ENCODE data around the gene POLG. TPM values are rescaled to one million over a fixed set of nuclear protein-coding genes. Genes with fewer than 3 reads are reported as not detected.

POLG gene
- total and polyA plus RNA-seq, 2 of the 4 experiments (the other 2 are of a cell fraction) = 19.9 to 30.6 TPM

GRCh38 chr15:89301304-89302089, 33.1 kb downstream of the POLG start:
- no peak overlapping the region for H3K4me3 ChIP-seq (ENCODE audit: insufficient read depth, low read depth, low read length)
- no peak overlapping the region for H2AK9ac ChIP-seq (replicated peaks; ENCODE audit: low read depth, low read length, poor library complexity)
- BruUV-seq (replicated peaks) = no TSS peak
- ChIA-PET POLR2A (ENCODE audit: unreplicated experiment) (no interaction called here), CTCF (interaction anchor here (1.0 to 2.1 kb wide), 4 partner anchors 17 to 172 kb away, joined by 3 to 27 read pairs (median 3); no protein-coding TSS in a partner anchor)
- no peak for ATAC-seq (ENCODE audit: low read depth)
- H3K4me1 ChIP-seq (ENCODE audit: control insufficient read depth, insufficient read depth, low read length) = no peaks in the 10 kb centered on the region
- H3K9me3 ChIP-seq (ENCODE audit: control insufficient read depth, insufficient read depth, low read length) = peaks cover 2% of the 10 kb centered on the region; the same call in 1 of the 2 replicates
- H2AFZ ChIP-seq (replicated peaks; ENCODE audit: low read length, poor library complexity) = no peak overlapping the region
- H2BK120ac ChIP-seq (ENCODE audit: low read depth, low read length) = no peak overlapping the region
- no peaks in the 10 kb centered on the region for H3K27me3 ChIP-seq (ENCODE audit: control insufficient read depth, insufficient read depth, low read length)
- H2AK5ac ChIP-seq (ENCODE audit: low read depth, low read length) = no peak overlapping the region
- H3K9ac ChIP-seq (ENCODE audit: low read depth, low read length) = no peak overlapping the region
- H3K9me1 ChIP-seq (ENCODE audit: insufficient read depth, low read length) = no peaks in the 10 kb centered on the region; the same call in 1 of the 2 replicates
- no peak overlapping the region for H3K23ac ChIP-seq (ENCODE audit: low read depth, low read length)
- H3K18ac ChIP-seq (ENCODE audit: low read depth, low read length) = no peak overlapping the region
- H2BK15ac ChIP-seq (ENCODE audit: low read depth, low read length) = no peak overlapping the region; the same call in 2 of the 3 replicates
- no peaks in the 10 kb centered on the region; a peak in 1 of 4 replicates for H3K79me1 ChIP-seq (ENCODE audit: low read depth in 1 of 2, low read length in 2 of 2)
- no peak overlapping the region for H4K5ac ChIP-seq (ENCODE audit: low read depth, low read length)
- H3K4me2 ChIP-seq (ENCODE audit: low read depth, low read length) = no peak overlapping the region
- intact Hi-C loops (cut with micrococcal nuclease) = loop anchor here (10.0 kb wide), 2 partner anchors 247 to 397 kb away; no protein-coding TSS in a partner anchor
- H3K14ac ChIP-seq (replicated peaks; ENCODE audit: low read depth, low read length) = no peak overlapping the region
- no peak for DNase-seq
- H3K56ac ChIP-seq (ENCODE audit: extremely low read depth, insufficient read depth, low read length) = no peak overlapping the region
- H4K91ac ChIP-seq (ENCODE audit: insufficient read depth, low read depth, low read length) = no peak overlapping the region
- no peak overlapping the region for H3K27ac ChIP-seq (ENCODE audit: insufficient read depth, low read length)
- in situ Hi-C loops (cut with MboI; ENCODE audit: low sequenced_read_pairs) = no loop called here
- dilution Hi-C loops (cut with HindIII; ENCODE audit: low sequenced_read_pairs, unreplicated experiment) = no loop called here
- H3K36me3 ChIP-seq (ENCODE audit: control insufficient read depth, insufficient read depth, low read length) = peaks cover 9% of the 10 kb centered on the region
- no peak overlapping the region for H2BK5ac ChIP-seq (ENCODE audit: low read depth, low read length, poor library complexity, severe bottlenecking)
- no peak overlapping the region for H2BK20ac ChIP-seq (ENCODE audit: low read depth, low read length)
- WGBS, 2 experiments (ENCODE audit: extremely low coverage in 2 of 2, insufficient read length in 1 of 2) = no CpG with 5 or more reads among the region's 5 CpGs
- no peaks in the 10 kb centered on the region for H4K20me1 ChIP-seq (ENCODE audit: insufficient read depth, low read length)
- TF ChIP-seq CEBPB (IDR thresholded peaks at IDR 0.05; ENCODE audit: low read depth, low read length) (peak; percentile 57), NFE2L2 (IDR thresholded peaks at IDR 0.05; ENCODE audit: low read depth, low read length) (no peak)
- no peak overlapping the region for H3K4ac ChIP-seq (ENCODE audit: low read depth, low read length)
- no peak overlapping the region for H4K8ac ChIP-seq (ENCODE audit: low read depth in 2 of 2, low read length in 2 of 2)

Data from IMR-90 (cell line).